GM18909 (cell line): ENCODE measurements around the gene TSSK1B.
"Not testable (repeated sequence)": the region's sequence is repeated elsewhere in the genome, so short reads cannot be mapped to it uniquely, and the experiment has no call there.

Experiments used
- ATAC-seq: cut with Tn5 transposase; IDR thresholded peaks from one replicate; pipeline ENCODE4 v1.9.1; 2021; ENCODE audit warnings: mild to moderate bottlenecking; ENCODE audit not compliant: unreplicated experiment, poor library complexity

Gene TSSK1B

GRCh38 chr5:113405530-113405929, 29.3 kb downstream of the TSSK1B start:
- ATAC-seq: no peak

GRCh38 chr5:113404269-113404668, 30.5 kb downstream of the TSSK1B start:
- no peak for ATAC-seq

GRCh38 chr5:113397986-113398385, 36.8 kb downstream of the TSSK1B start:
- not testable (repeated sequence) for ATAC-seq

- no peak for ATAC-seq
These were observed 37.7 kb downstream of the TSSK1B start for GRCh38 chr5:113397046-113397445.

- ATAC-seq: no peak
These were observed 40.1 kb downstream of the TSSK1B start for GRCh38 chr5:113394658-113395057.

- ATAC-seq: no peak
These were observed 44.6 kb downstream of the TSSK1B start for GRCh38 chr5:113390224-113390623.

- ATAC-seq: no peak
These were observed 45.7 kb downstream of the TSSK1B start for GRCh38 chr5:113389116-113389515.

GRCh38 chr5:113387844-113388243, 46.9 kb downstream of the TSSK1B start:
- ATAC-seq: no peak

GRCh38 chr5:113384782-113385285, 50.0 kb downstream of the TSSK1B start:
- ATAC-seq: no peak

GRCh38 chr5:113382731-113383130, 52.1 kb downstream of the TSSK1B start:
- ATAC-seq: no peak
